Right lobe of liver (tissue), 4 donors: ENCODE data around the gene DPP10.

ENCODE experiments used
- POLR2A ChIP-seq: fragments of 450-650 bp; IDR thresholded peaks from one replicate; pipeline ENCODE4 v1.6.1; 2017; ENCODE audit warnings: antibody characterized with exemption, mild to moderate bottlenecking
- TF ChIP-seq, protein P1 (sequence below), 4 donors: fragments of 200-600 bp in 3 of 4; fragments of 450-650 bp in 1 of 4; IDR thresholded peaks; one replicate each; pipeline versions ENCODE4 v1.5.1 to v1.8.0; 2016 to 2022; ENCODE audit warnings: antibody characterized with exemption in 4 of 4, mild to moderate bottlenecking in 2 of 4
- donor health status: DM: no; HTN: no; CAD: no.
- donor health status: DM: no; HTN: no; CAD: no.
- donor health status: DM: no; HTN: yes; CAD: no.

- TF ChIP-seq, protein P1, sequence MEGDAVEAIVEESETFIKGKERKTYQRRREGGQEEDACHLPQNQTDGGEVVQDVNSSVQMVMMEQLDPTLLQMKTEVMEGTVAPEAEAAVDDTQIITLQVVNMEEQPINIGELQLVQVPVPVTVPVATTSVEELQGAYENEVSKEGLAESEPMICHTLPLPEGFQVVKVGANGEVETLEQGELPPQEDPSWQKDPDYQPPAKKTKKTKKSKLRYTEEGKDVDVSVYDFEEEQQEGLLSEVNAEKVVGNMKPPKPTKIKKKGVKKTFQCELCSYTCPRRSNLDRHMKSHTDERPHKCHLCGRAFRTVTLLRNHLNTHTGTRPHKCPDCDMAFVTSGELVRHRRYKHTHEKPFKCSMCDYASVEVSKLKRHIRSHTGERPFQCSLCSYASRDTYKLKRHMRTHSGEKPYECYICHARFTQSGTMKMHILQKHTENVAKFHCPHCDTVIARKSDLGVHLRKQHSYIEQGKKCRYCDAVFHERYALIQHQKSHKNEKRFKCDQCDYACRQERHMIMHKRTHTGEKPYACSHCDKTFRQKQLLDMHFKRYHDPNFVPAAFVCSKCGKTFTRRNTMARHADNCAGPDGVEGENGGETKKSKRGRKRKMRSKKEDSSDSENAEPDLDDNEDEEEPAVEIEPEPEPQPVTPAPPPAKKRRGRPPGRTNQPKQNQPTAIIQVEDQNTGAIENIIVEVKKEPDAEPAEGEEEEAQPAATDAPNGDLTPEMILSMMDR (IDR thresholded peaks at IDR 0.05), result no peak
- TF ChIP-seq POLR2A, result no peak
Measured at GRCh38 chr2:114789989-114790388, 347.5 kb downstream of the DPP10 start.
